HG03520 (cell line): Measurements from ENCODE around the gene PUS3.
"Not testable (repeated sequence)": the region's sequence is repeated elsewhere in the genome, so short reads cannot be mapped to it uniquely, and the experiment has no call there.

Source experiments
- ATAC-seq: cut with Tn5 transposase; IDR thresholded peaks from one replicate; pipeline ENCODE4 v1.9.1; 2021; ENCODE audit warnings: mild to moderate bottlenecking, moderate library complexity; ENCODE audit not compliant: unreplicated experiment

PUS3 gene

DNA sequence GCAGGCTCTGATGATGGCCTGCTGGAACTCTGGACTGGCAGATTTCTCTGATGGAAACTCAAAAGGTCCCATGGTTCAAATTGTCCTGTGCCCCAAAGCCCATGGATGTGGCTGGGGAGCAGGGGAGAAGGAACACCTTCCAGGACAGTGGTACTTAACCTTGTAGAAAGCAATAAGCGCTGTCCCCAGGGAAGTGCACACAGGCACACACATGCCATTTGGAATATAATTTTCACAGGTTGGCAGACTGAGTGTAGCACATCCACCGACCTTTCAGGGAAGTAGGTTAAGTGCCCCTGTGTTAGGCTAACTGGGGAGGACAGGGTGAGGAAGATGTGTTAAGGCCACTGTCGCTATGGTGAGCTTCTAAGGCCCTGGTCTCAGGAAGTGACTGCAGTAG is 19.1 kb upstream of the PUS3 start:
- no peak for ATAC-seq

DNA sequence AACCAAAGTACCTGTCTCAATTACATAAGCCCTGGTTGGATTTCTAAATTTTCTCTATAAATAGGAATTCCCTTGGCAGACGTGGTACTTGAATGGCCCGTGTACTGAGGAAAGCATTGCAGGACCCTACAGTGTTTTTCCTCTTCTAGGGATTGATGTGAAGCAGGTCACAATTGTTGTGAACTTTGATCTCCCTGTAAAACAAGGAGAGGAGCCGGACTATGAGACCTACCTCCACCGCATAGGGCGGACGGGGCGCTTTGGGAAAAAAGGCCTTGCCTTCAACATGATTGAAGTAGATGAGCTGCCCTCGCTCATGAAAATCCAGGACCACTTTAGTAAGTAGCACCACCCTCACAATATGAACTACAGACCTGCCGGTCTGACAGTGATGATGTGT is 18.0 kb upstream of the PUS3 start:
- no peak for ATAC-seq

DNA sequence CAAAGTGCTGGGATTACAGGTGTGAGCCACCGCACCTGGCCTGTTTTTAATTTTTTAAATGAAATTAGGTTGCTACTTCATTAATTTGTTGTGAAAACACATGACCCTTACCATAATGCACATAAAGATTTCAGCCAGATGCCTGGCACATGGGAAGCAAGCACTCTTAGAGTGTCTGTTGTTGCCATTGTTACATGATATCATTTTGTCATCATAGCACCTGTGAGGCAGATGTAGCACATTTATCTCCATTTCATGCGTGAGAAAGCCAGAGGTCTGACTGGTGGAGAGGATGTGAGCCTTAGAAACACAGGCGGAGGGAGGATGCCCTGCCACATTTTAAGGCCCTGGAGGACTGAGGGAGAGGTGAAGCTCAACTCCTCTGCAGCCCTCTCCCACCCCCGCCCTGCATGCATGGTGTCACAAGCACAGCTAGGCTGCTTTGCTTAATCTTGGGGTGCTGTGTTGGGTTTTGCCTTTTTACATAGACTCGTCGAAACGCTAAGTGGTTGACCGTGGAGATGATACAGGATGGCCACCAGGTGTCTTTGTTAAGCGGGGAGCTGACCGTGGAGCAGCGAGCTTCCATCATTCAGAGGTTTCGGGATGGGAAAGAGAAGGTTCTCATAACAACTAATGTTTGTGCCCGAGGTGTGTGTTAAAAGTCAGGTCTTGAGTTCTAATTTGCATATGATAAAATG is 15.3 kb upstream of the PUS3 start:
- no peak for ATAC-seq

DNA sequence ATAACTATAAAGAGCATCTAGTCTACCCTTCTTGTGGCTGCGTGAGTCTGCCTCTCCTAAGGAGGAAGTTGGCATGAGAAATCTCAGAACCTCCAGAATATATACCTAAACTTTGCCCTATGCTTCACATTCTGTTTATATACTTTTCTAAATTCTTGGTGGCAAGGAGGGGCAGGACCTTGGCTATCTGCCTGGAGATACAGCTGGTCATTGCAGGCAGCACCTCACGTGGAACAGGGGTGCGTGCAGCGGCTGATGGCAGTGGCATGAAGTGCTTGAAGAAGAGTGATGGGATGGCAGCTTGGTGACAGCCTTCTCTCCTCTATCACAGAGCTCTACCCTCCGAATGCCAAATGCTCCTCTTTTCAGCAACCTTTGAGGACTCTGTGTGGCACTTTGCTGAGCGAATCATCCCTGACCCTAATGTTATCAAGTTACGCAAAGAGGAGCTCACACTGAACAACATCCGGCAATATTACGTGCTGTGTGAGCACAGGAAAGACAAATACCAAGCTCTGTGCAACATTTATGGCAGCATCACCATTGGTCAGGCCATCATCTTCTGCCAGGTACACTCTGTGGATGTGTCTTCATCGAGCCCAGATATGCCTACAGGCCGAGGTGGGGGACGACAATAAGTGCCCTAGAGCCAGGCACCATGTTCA is 13.8 kb upstream of the PUS3 start:
- no peak for ATAC-seq

DNA sequence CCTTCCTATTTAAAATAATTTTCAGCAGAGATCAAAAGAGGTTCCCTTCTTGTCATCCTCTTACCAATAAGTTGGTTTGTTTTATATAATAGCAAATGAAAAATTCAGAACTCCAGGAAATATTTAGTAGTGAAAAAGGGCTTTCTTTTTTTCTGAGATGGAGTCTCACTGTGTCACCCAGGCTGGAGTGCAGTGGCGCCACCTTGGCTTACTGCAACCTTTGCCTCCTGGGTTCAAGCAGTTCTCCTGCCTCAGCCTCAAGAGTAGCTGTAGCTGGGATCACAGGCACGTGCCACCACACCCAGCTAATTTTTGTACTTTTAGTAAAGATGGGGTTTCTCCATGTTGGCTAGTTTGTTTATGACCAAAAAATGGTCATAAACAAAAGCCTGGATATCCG is 11.6 kb upstream of the PUS3 start:
- not testable (repeated sequence) for ATAC-seq

DNA sequence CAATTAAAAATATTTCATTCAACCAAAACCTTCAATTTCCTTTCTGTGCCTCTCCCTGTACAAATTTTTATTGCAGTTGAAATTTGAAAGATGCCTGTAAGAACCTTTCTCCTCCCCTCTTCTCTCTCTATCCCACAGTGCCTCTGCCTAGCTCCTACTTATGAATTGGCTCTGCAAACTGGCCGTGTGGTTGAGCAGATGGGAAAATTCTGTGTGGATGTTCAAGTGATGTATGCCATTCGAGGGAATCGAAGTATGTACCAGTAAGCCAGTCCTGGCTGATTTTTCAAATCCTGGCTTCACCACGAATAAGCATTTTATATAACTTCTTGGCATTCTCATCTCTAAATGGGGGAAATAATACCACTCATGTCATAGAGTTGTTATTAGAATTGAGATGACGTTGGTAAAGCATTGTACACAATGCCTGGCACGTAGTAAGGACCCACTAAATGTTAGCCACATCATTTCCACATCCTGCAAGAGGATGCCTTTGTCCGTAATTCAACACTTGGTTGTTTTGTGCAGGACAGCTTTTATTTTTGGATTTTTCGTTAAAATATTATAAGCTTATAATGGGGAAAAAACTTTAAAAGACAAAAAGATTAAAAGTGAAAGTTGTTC is 7.3 kb upstream of the PUS3 start:
- no peak for ATAC-seq

DNA sequence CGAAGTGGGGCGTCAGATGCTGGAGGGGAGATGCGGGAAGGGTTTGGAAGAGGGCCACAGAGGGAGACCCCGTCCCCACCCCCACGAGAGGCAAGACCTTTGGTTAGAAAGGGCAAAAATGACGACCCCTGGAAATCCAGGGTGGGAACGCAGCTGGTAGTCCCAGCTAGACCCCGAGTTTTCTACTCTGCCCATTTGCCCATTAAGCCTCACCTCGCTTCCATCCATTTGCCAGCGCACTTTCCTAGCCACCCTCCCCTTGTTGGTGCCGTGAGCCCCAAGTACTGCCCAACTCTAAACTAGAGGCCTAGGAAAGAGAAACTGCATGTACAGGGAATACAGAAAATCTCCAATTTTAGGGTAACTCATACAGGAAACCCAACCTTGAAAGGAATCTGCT is 1.7 kb upstream of the PUS3 start:
- ATAC-seq: no peak

DNA sequence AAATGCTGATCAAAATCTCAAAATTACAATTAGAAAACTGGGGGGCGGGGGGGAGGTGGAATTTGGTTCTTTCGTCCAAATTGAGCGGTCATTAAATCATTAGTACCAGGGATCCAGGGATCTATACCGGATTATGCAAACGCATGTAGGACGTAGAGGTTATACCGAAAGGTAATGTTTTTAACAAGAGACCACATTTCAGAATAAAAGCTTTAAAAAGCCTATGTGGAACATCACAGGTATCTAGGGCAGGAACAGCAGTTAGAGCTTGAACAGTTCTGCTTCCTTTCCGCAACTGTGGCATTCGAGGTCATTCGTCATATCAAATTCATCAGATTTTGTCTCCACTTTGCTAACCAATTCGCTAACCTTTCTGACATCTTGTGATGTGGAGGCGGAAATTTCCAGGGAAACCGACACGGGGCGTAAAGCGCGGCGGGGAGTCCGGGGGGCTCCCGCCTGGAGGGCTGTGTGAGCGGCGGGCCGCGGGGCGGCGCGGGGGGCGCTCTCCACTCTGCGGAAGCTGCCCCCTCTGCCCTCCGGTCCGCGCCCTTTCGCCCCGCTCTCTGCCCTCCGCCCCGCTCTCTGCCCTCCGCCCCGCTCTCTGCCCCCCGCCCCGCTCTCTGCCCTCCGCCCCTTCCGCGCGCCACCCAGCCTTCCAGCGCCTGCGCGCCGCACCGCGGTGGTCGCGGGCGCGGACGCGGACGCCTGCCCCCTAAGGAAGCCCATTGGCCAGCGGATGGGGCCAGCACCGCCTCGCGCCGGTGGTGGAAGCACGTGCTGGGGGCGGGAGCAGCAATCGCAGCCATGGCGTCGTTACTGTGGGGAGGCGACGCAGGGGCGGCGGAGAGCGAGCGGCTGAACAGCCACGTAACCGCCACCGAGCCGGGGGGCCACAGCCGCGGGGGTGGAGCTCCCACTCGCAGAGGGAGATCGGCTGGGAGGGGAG is 979 bp upstream of the PUS3 start, which contains the start of gene DDX25:
TSS of gene DDX25 (plus strand) at position 798 of the 949 bp plus-strand sequence. CDS start at position 808, 10 bp downstream.
- ATAC-seq: no peak

DNA sequence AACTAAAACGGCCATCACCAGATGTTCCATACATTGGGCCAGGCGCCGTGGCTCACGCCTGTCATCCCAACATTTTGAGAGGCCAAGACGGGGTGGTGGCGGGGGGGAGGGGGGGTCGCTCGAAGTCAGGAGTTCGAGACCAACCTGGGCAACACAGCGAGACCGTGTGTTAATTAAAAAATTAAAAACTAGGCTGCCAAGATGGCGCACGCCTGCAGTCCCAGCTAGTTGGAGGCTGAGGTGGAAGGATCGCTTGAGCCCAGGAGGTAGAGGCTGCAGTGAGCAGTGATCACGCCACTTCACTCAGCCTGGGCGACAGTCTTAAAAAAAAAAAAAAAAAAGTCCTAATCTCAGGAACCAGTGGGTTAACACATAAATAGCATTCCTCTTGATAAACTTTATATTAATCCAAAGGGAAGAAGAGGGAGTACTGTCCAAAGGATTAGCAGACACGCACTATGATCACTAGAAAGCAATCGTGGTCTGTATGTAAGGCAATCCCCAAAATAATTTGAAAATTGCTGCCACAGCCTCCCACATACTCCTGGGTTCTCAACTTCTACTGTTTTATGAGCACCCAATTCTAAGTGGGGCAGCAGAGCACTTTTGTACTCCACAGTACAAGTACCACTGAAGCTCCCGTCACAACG is 604 bp downstream of the PUS3 start:
- no peak for ATAC-seq

DNA sequence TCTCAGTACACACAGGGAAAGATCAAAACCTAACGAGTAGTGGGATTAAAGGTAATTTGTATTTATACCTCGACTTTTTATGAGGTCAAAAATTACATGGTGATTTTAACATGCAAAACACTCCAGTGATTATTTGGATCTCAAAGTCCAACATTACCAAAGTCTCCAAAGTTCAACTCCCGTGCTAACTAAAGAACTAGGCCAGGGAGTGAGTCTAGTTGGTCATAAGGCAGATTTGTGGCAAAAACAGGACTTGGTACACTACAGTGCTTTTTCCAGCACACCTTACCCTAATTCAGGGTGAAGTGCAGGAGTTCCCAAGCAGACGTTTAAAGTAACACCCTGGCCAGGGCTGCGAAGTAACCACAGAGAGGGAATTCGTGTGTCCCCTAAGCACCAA is 1.1 kb downstream of the PUS3 start:
- no peak for ATAC-seq

DNA sequence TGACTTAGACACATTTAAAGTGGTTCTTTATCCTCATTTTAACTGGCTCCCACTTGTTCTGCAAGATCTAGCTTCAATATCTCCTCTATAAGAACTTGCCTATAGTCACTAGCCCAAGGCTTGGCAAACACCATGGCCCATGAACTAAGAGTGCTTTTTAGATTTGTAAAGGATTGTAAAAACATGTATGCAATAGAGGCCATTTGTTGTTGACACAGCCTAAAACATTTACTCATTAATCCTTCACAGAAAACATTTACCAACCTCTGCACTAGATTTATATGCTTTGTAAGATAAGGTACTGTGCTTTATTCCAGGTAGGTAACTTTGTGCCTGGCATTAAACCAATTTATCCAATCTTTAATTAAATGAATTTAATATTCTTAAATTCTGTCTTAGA is 10.0 kb downstream of the PUS3 start:
- ATAC-seq: no peak

DNA sequence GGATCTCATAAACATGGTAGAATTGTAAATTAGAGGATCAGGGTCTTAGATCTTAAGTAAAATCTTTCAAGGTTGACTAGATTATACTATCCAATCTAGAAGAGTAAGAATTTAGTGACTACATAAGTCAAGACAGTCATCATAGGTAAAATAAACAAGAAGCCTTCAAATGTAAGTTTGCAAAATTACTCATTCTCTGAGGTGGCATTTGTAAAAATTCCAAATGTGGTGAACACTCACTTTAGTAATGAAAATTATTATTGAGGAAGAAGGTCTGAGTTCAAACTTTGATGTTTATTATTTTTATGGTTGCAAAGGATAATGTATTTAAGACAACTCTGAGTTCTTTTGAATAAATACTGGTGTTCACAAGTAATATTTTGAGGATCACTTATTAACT is 10.9 kb downstream of the PUS3 start:
- no peak for ATAC-seq

DNA sequence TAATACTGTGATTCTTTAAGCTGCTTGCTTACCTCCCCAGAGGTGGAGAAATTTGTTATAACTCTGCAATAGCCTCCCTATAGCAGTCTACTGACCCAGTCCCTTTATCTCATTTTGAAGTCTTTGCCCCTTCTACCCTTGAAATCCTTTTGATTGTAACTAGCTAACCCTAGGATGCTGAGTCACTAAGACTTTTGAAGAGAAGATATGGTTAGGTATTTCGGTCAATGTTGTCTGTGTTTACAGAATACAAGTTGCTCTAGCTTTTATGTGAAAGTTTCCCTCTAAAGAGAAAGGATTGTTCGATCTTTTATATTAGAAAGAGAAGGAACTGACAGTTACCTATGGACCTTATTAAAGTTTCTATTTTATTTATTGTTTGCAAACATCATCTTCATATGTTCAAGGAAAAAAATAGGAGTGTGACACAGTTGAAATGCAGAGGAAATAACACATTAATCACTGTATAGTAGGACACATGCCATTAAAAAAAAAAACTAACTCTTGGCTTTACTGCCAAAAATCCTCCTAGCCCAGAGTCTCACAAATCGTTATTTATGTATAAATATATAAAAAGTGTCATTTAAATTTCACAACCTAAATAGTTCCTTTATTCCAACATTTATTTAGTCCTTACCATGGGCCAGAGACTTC is 12.4 kb downstream of the PUS3 start:
- ATAC-seq: no peak

DNA sequence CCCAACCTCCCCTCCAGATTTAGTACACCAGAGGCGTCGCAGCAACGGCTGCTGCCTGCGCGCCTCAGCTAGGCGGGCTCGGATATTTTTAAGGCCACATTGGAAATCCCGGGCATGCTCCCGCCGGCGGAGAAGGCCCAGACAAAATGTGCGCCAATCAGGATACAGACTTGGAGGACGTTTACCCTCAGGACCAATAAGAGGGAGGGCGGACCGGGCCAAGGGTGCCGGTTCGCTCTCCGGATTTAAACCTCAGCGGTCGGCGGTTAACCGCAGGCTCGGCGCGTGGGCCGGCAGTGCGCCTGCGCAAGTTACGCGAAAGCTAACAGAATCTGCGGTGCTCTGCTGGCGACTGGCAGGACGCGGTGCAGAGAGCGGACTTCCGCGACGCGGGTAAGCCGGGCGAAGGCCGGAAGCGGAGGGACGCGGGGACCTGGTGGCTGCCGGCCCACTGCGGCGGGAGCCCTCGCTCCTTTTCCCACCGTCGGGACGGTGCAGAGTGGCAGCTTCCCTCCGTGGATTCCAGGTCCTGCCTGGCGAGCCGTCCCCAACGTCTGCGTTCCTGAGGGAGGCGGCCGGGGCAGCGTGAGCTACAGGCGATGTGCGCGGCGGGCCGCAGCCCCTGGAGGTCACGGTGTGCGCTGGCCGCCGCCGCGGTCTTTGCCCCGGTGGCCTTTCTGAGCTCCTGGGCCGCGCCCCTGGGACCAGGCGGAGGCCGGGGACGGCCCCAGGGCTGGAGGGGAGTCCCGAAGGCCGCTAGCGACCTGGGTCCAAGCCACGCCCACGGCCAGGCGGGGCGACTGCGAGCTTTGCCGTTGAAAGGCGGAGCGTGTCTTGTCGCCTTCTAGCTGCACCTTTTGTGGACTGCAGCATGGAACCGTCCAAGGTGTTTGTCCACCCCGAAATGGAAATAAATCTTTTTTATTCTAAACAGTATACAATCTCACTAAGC is 15.4 kb downstream of the PUS3 start, which contains the start of gene HYLS1:
TSS of gene HYLS1 (plus strand) at position 296 of the 952 bp plus-strand sequence. CDS start 11,701 bp downstream, outside the sequence.
- ATAC-seq: peak; percentile 84

DNA sequence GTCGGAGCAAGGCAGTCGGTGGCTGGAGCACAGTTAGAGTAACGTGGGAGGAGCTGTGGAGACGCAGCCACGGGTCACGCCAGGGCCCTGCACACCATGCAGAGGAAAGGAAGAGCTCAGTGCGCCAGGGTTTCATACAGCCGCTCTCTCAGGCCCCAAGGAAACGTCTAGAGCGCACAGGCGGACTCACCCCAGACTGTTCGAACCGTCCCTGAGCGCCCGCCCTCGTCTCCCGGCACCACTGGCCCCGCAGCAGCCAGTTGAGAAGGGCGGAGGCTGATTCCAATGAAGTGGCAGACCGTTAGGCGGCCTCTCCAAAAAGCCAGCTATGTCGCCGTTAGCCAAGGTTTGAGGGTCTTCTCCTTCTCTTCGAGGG is 16.0 kb downstream of the PUS3 start:
- ATAC-seq: no peak

DNA sequence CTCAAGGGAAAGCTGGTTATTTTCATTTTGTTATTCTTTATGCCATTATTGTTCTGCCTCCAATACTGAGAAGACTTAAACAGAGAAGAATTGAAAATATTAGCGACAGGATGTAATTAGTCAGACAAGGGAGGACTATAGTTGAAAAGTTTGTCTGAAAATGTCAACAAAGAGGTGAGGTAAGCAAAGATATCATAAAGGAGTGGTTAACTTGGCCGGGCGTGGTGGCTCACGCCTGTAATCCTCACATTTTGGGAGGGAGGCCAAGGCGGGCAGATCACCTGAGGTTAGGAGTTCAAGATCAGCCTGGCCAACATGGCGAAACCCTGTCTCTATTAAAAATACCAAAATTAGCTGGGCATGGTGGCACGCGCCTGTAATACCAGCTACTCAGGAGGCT is 19.6 kb downstream of the PUS3 start:
- no peak for ATAC-seq

DNA sequence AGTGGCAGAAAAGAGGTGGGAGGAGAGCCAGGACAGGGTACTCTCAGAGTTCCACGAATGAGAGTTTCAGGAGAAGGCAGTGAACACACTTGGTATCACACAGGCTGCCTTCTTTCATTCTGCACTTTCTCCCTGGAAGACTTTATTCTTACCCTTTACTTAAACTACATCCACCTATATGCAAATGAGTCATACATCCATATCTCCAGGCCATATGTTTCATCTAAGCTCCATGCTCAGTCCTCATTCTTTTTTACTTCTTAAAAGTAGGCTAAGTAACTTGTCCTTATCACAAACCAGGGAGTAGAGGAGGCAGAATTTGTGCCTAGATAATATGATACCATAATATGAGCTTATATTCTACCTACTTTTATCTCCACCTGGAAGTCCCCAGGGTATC is 21.7 kb downstream of the PUS3 start:
- no peak for ATAC-seq

DNA sequence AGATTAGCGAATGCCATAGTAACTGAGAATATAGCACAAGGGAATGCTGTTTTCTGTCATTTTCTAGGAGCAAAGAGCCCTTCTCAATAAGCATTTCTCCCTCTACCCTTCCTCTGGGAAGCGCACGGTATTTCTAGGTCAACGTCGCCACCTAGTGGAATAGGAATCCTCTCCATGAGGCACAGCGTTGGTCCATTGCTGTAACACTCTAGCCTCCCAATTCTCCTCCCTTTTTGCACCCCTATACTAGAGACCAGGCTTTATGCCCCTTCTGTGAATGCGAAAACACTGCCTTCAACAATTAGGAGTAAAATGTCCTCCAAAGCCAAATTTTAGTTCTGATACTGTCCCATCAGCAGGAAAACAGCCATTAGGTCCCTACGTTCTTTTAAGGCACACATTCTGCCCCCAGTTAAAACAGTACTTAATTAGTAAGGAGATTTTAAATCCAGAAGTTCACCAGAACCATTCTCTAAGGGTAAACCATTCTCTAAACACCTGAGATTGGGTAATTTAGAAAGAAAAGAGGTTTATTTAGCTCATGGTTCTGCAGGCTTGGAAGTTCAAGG is 28.4 kb downstream of the PUS3 start:
- ATAC-seq: peak; percentile 56
